Activated naive CD8-positive, alpha-beta T cell treated with anti-CD3 and anti-CD28 coated beads for 36 hours (primary cell): Measurements from ENCODE around the gene C5orf46. TPM values are rescaled to one million over a fixed set of nuclear protein-coding genes. Genes with fewer than 3 reads are reported as not detected.
"Not testable (repeated sequence)": the region's sequence is repeated elsewhere in the genome, so short reads cannot be mapped to it uniquely, and the experiment has no call there.

Source experiments
- DNase-seq: peaks from one replicate; pipeline ENCODE4 v3.0.0; 2021
- H3K27ac Mint-ChIP-seq: one replicate; pipeline ENCODE4 v1.8.0; 2022; ENCODE audit warnings: mild to moderate bottlenecking, moderate library complexity, mixed read lengths
- H3K27me3 Mint-ChIP-seq: one replicate; pipeline ENCODE4 v1.8.0; 2022; ENCODE audit warnings: mild to moderate bottlenecking, mixed read lengths
- H3K36me3 Mint-ChIP-seq: one replicate; pipeline ENCODE4 v1.8.0; 2021; ENCODE audit warnings: mild to moderate bottlenecking, mixed read lengths
- H3K4me1 Mint-ChIP-seq: one replicate; pipeline ENCODE4 v1.8.0; 2021; ENCODE audit warnings: mixed read lengths
- H3K4me3 Mint-ChIP-seq: one replicate; pipeline ENCODE4 v1.8.0; 2022; ENCODE audit warnings: mild to moderate bottlenecking, moderate library complexity, mixed read lengths
- H3K9me3 Mint-ChIP-seq: one replicate; pipeline ENCODE4 v1.8.0; 2022; ENCODE audit warnings: mixed read lengths
- total RNA-seq, 2 experiments: library from RNA; stranded (reverse); gene quantifications; one replicate each; pipeline ENCODE4 v1.2.3, GENCODE V29; 2021

Gene C5orf46
- total RNA-seq, 2 experiments from 2014 or later, result not detected

DNA sequence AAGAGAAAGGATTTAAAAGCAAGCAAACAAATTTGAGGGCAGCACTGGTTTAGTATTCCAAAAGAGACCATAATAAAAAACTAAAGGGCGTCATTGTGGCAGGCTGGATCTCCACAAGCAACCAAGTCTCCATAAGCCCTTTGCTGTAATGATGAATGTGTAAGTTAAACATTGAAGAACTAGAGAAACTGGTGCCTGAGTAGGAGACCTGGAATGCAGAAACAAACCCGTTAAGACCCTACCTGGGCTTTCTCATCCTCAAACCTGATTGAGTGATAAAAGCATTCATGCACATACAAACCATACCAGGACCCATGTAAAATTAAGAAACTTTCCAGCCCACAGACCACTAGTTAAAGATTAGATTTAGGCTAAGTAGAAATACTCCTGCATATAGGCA, 29.7 kb downstream of the C5orf46 start:
- H3K36me3 Mint-ChIP-seq, result no peaks in the 10 kb centered on the region
- no peaks in the 10 kb centered on the region for H3K4me1 Mint-ChIP-seq
- H3K4me3 Mint-ChIP-seq, result no peak overlapping the region
- H3K9me3 Mint-ChIP-seq, result no peaks in the 10 kb centered on the region
- peaks cover 6% of the 10 kb centered on the region for H3K27me3 Mint-ChIP-seq
- H3K27ac Mint-ChIP-seq, result no peak overlapping the region
- no peak for DNase-seq

DNA sequence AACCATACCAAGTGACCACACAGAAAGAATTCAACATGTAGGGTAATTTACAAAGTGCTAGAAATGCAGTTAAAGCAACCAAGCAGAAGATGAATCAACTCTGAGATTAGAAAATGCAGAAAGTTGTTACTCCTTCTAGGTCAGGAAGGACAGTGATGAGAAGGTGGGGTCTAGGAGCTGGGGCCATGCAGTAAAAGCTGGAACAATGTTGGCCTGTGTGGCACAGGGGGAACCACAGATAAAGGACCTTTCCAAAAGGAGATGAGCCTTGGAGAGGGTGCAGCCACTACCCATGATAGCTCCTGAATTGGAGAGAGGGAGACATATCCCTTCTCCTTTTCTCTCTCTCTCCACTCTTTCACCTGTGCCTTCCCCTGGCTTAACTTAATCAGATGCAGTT, 30.2 kb downstream of the C5orf46 start:
- Mint-ChIP-seq H3K4me3 (no peak overlapping the region), H3K27ac (no peak overlapping the region), H3K36me3 (no peaks in the 10 kb centered on the region), H3K4me1 (no peaks in the 10 kb centered on the region), H3K9me3 (no peaks in the 10 kb centered on the region), H3K27me3 (peaks cover 6% of the 10 kb centered on the region)
- no peak for DNase-seq

DNA sequence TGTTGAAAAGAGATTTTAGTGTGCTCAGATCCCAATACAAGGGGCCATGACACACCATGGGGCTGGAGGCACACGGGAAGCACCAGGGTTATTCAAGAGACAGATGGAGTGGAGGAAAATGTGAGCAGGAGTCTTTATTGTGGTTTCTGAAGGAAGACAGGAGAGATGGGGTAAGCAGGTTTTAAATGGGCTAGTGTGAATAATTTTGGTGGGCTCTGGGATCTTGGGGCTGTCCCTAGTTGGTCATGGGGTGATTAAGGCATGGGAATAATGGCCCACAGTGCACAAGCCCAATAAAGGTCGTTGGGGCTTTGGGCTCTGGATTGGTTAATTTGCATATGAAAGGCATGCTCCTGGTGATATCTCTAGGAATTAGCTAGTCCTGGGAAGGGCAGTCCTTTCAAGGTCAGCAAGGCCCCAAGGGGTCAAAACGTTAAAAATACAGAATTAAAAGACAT, 31.4 kb downstream of the C5orf46 start:
- Mint-ChIP-seq H3K27me3 (peaks cover 6% of the 10 kb centered on the region), H3K27ac (no peak overlapping the region), H3K4me1 (no peaks in the 10 kb centered on the region), H3K36me3 (no peaks in the 10 kb centered on the region), H3K9me3 (no peaks in the 10 kb centered on the region), H3K4me3 (no peak overlapping the region)
- no peak for DNase-seq

DNA sequence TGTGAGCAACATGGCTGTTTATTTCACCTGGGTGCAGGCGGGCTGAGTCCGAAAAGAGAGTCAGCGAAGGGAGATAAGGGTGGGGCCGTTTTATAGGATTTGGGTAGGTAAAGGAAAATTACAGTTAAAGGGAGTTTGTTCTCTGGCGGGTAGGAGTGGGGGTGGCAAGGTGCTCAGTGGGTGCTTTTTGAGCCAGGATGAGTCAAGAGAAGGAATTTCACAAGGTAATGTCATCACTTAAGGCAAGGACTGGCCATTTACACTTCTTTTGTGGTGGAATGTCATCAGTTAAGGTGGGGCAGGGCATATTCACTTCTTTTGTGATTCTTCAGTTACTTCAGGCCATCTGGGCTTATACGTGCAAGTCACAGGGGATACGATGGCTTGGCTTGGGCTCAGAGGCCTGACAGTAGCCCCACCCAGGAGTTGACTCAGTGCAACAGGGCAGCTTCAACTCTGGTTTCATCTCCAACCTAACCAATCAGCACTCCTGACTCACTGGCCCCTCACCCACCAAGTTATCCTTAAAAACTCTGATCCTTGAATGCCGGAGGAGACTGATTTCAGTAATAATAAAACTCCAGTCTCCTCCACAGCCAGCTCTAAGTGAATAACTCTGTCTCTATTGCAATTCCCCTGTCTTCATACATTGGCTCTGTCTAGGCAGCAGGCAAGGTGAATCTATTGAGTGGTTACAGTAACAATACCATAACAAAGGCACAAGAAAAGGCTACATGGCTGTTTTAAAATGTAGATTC, 32.0 kb downstream of the C5orf46 start:
- H3K4me3 Mint-ChIP-seq, DNase-seq, H3K9me3 Mint-ChIP-seq, H3K36me3 Mint-ChIP-seq, H3K27me3 Mint-ChIP-seq, H3K4me1 Mint-ChIP-seq, H3K27ac Mint-ChIP-seq: not testable (repeated sequence)

DNA sequence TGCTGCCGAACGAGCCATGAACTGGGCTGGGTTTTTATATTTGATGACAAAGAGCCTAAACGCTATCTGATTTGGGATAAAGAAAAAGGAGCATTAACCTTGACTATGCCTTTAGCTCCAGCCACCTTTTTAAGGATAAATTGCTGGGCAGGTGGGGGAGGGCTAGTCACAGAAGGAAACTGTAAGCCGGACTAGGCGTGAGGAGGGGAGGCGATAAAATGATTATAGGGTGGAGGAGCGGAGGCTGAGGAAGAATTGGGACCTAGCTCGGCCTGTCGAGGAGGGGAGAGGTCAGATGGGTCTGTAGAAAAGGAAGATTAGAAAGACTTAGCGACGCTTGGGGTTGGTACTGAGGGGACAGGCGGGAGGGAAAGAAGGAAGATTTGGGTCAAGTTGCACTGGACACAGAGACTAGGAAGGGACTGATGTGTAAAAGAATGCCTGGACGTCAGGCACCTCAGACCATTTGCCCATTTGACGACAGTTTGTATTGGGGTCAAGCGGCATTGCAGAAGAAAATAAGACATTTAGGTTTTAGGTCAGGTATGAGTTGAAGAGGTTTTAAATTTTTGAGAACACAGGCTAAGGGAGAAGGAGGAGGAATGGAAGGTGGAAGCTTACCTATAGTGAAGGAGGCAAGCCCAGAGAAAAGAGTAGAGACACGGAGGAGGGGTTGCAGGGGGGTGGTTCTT, 33.4 kb downstream of the C5orf46 start:
- not testable (repeated sequence) for H3K4me3 Mint-ChIP-seq, DNase-seq, H3K9me3 Mint-ChIP-seq, H3K36me3 Mint-ChIP-seq, H3K4me1 Mint-ChIP-seq, H3K27me3 Mint-ChIP-seq, H3K27ac Mint-ChIP-seq

DNA sequence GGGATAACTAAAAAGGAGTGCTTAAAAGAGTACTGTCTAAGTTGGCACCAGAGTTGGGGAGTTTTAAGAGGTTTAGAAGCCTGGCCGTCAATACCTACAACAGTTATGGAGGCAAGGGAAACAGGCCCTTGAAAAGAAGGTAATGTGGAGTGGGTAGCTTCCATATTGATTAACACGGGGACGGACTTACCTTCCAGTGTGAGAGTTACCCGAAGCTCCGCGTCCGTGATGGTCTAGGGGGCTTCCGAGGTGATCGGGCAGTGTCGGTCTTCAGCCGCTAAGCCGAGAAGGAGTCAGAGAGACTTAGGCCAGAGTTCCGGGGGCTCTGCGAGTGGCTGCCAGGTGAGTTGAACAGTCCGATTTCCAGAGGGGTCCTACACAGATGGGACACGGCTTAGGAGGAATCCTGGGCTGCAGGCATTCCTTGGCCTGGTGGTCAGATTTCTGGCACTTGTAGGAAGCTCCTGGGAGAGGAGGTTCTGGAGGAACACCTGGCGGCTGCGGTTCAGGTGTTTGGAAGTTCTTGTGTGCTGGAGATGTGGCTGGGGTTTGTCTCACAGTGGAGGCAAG, 34.3 kb downstream of the C5orf46 start:
- H3K4me1 Mint-ChIP-seq, H3K9me3 Mint-ChIP-seq, DNase-seq, H3K4me3 Mint-ChIP-seq, H3K27me3 Mint-ChIP-seq, H3K36me3 Mint-ChIP-seq, H3K27ac Mint-ChIP-seq: not testable (repeated sequence)

DNA sequence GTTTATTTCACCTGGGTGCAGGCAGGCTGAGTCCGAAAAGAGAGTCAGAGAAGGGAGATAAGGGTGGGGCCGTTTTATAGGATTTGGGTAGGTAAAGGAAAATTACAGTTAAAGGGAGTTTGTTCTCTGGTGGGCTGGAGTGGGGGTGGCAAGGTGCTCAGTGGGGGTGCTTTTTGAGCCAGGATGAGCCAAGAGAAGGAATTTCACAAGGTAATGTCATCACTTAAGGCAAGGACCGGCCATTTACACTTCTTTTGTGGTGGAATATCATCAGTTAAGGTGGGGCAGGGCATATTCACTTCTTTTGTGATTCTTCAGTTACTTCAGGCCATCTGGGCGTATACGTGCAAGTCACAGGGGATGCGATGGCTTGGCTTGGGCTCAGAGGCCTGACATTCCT, 36.4 kb downstream of the C5orf46 start:
- not testable (repeated sequence) for H3K4me1 Mint-ChIP-seq, H3K27ac Mint-ChIP-seq, H3K36me3 Mint-ChIP-seq, H3K9me3 Mint-ChIP-seq, DNase-seq, H3K4me3 Mint-ChIP-seq, H3K27me3 Mint-ChIP-seq

DNA sequence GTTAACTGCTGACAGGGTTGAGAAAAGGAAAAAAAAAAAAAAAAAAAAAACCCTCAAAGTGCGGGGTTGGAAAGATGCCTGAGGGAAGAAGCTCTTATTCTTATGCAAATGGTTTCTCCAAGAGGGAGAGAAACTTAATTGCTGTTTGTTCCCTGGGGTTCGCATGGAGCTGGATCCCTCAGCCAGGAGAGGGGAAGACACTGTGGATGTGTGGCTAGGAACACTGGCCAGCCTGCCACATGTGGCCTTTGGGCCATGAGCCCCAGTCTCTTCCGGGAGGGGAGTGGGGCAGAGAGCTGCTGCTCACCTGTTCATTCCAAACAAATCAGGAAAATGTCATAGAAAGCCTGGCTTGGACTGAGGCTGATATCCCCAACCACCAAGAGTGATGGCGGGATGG, 37.2 kb downstream of the C5orf46 start:
- H3K36me3 Mint-ChIP-seq, result no peaks in the 10 kb centered on the region
- DNase-seq, result no peak
- H3K4me1 Mint-ChIP-seq, result no peaks in the 10 kb centered on the region
- H3K27me3 Mint-ChIP-seq, result no peaks in the 10 kb centered on the region
- no peak overlapping the region for H3K27ac Mint-ChIP-seq
- H3K9me3 Mint-ChIP-seq, result no peaks in the 10 kb centered on the region
- H3K4me3 Mint-ChIP-seq, result no peak overlapping the region

DNA sequence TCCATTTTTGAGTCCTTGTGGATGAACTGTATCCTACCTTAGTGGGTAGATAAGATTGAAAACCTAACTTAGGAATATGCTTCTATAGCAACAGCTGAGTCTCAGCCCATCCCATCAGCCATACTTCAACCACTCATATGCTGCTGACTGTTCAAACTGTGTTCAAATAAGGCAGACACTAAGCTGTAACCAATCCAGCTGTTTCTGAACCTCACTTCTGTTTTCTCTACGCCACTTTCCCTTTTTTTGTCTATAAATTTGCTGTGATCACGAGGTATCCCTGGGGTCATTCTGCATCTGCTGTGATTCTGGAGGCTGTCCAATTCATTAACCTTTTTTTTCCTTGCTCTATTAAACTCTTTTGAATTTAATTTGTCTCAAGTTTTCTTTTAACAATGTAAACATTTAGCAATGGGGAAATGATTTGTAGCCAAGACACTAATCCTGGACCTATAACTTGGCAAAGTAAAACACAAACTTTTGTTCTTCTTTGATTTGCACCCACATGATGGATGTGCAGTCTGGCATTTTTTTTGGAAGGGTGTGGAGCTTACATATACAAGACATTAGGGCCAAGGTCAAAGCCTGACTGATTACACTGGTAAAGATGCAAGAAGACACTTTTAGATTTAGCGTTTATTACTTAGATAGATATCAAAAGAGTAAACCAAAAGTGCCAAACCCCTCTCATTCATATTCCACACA, 42.7 kb downstream of the C5orf46 start:
- no peaks in the 10 kb centered on the region for H3K4me1 Mint-ChIP-seq
- no peak for DNase-seq
- no peaks in the 10 kb centered on the region for H3K9me3 Mint-ChIP-seq
- no peak overlapping the region for H3K27ac Mint-ChIP-seq
- H3K36me3 Mint-ChIP-seq, result no peaks in the 10 kb centered on the region
- no peak overlapping the region for H3K4me3 Mint-ChIP-seq
- no peaks in the 10 kb centered on the region for H3K27me3 Mint-ChIP-seq

DNA sequence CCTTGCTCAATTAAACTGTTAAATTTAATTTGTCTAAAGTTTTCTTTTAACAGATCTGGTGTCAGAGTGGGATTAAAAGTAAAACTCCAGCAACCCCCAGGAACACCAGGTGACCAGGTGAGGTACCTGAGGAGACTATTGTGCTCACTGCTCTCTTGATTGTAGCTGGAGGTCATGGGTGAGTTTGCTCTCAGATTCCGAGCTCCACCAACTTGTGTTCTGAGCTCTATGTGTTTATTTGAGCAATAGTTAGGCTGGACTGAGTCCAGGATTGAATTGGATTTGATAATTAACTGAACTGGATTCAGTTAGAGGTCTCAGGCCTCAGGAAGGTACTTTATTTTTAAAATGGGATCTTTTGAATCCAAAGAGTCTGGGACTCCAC, 45.7 kb downstream of the C5orf46 start:
- no peak overlapping the region for H3K4me3 Mint-ChIP-seq
- no peaks in the 10 kb centered on the region for H3K9me3 Mint-ChIP-seq
- H3K27ac Mint-ChIP-seq, result no peak overlapping the region
- DNase-seq, result no peak
- no peaks in the 10 kb centered on the region for H3K27me3 Mint-ChIP-seq
- no peaks in the 10 kb centered on the region for H3K4me1 Mint-ChIP-seq
- no peaks in the 10 kb centered on the region for H3K36me3 Mint-ChIP-seq

DNA sequence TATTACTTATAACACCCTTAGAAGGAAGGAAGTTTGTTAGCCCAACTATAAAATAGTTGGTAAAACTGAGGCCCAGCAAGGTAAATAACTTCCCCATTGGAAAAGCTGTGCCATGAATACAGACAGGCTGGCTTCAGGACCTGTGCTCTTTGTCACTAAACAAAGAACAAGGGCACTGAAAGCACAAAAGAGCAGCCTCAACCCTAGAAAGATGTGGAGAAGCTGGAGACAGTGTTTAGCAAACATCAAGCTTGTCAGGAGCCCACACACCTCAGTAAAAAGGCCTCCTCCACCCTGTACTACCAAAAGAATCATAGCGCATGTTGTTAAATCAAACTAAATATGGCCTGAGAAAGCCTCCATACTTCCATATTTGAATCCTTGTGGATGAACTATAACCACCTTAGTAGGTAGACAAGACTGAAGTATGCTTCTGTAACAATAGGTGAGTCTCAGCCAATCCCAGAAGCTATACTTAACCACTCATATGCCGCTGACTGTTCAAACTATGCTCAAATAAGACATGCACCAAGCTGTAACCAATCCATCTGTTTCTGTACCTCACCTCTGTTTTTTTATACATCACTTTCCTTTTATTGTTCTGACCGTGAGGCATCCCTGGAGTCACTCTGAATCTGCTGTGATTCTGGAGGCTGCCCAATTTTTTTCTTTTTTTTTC, 46.2 kb downstream of the C5orf46 start:
- DNase-seq, result no peak
- Mint-ChIP-seq H3K4me3 (no peak overlapping the region), H3K27ac (no peak overlapping the region), H3K9me3 (no peaks in the 10 kb centered on the region), H3K4me1 (no peaks in the 10 kb centered on the region), H3K36me3 (no peaks in the 10 kb centered on the region), H3K27me3 (no peaks in the 10 kb centered on the region)

DNA sequence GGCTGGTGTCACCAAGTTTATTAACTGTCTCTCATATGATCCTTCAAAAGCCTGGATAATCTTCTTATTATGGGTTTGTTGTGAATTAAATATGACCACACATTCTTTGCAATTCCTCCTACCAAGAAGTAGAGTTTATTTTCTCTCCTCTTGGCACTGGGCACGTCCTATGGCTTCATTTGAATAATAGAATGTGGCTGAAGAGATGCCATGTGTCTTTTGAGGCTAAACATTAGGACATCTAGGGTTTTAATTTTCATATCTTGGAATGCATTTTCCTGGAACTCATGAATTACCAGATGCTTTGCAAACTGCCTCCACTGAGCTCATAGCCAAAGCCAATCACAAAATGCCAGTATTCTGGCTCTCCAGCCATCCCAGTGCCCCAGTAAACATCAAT, 47.8 kb downstream of the C5orf46 start:
- no peak overlapping the region for H3K27ac Mint-ChIP-seq
- H3K4me3 Mint-ChIP-seq, result no peak overlapping the region
- H3K9me3 Mint-ChIP-seq, result no peaks in the 10 kb centered on the region
- no peaks in the 10 kb centered on the region for H3K4me1 Mint-ChIP-seq
- DNase-seq, result no peak
- H3K27me3 Mint-ChIP-seq, result peaks cover 5% of the 10 kb centered on the region
- H3K36me3 Mint-ChIP-seq, result no peaks in the 10 kb centered on the region

DNA sequence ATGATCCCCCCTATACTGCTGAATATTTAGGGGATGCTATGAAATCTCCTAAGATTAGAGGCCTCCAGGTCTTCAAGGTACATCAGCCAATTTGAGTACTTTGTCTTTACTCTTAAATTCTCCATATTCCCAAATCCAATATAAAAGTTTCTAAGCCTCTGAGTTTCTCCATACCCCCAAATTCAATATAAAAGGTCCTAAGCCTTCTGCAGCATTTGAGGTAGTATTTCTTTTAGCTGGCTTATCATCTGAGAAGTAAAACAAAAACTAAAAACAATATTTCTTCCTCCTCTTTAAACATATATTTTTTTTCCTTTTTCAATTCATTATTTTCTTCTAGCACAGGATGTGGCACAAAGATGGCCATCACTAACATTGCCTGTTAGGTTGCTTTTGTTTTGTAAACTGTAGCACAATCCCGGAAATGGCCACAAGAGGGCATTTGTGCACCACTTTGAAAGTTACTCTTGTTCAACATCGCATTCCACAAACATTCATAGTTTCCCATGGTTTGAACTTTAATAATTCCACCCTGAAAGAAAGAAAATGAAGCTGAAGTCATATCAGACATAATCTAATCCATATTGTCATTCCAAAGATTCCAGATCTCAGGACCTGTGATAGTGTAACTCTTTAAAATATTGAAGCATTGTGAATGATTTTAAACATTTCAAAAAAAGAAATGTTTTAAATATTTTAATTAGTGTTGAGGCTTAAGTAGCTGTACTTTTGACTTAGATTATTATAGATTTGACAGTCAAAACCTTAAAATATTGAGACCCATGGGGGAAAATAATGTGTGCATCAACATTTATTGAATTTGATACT, 48.8 kb downstream of the C5orf46 start:
- Mint-ChIP-seq H3K4me1 (no peaks in the 10 kb centered on the region), H3K27ac (no peak overlapping the region), H3K4me3 (no peak overlapping the region), H3K9me3 (no peaks in the 10 kb centered on the region), H3K36me3 (no peaks in the 10 kb centered on the region), H3K27me3 (peaks cover 5% of the 10 kb centered on the region)
- peak; percentile 6 for DNase-seq

DNA sequence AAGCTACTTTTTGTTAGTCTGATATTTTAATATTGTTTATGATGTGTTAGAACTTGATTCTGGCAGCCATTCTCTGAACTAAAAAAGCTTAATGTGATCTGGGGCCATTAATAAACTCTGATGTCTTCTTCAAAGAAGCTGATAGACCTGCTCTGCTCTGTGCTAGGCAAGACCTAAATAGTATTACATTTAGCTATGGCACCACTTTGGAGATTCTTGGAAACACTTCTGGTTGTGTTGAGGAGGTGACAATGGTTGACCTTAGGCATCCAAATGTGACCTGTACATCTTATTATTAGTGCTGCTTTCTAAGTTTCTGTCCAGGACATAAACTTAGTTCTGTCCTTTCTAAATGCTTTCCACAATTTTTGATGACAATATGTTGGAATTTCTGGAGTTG, 49.5 kb downstream of the C5orf46 start:
- H3K9me3 Mint-ChIP-seq, result no peaks in the 10 kb centered on the region
- no peaks in the 10 kb centered on the region for H3K36me3 Mint-ChIP-seq
- no peaks in the 10 kb centered on the region for H3K4me1 Mint-ChIP-seq
- H3K27me3 Mint-ChIP-seq, result peaks cover 5% of the 10 kb centered on the region
- DNase-seq, result no peak
- H3K27ac Mint-ChIP-seq, result no peak overlapping the region
- no peak overlapping the region for H3K4me3 Mint-ChIP-seq
